A673 (cell line): Measurements from ENCODE around the gene SAPCD1.

Experiments used
- CTCF ChIP-seq: fragments of 300-800, 200-600 bp; sonication (generic); conservative IDR thresholded peaks from 2 replicates; pipeline ENCODE4 v1.5.1; 2017; ENCODE audit warnings: low read depth, mild to moderate bottlenecking, antibody characterized with exemption, low read length, moderate library complexity, mixed read lengths
- EZH2 ChIP-seq: fragments of 200-600 bp; sonication (generic); IDR thresholded peaks from 2 replicates; pipeline ENCODE4 v1.6.1; 2017; ENCODE audit warnings: borderline replicate concordance, low read depth, mild to moderate bottlenecking, mixed read lengths, antibody characterized with exemption, low read length; ENCODE audit not compliant: poor library complexity, severe bottlenecking

GRCh38 chr6:31760790-31761189 is 1.7 kb upstream of the SAPCD1 start:
- TF ChIP-seq CTCF = no peak
- no peak for TF ChIP-seq EZH2
